Heart left ventricle (tissue), 13 donors: ENCODE results near the gene GET4.

Experiments used
- POLR2A ChIP-seq, 2 donors: fragments of 450-650 bp; IDR thresholded peaks; one replicate each; pipeline ENCODE4 v1.6.1; 2017; ENCODE audit warnings: antibody characterized with exemption in 2 of 2, mild to moderate bottlenecking in 2 of 2, moderate library complexity in 2 of 2
- TF ChIP-seq, protein P1 (sequence below), 12 donors: fragments of 200-600 bp; sonication (generic) in 4 of 12; IDR thresholded peaks; one replicate each; pipeline versions ENCODE4 v1.5.0 to v1.8.0; 2018 to 2022; ENCODE audit warnings: antibody characterized with exemption in 12 of 12, mild to moderate bottlenecking in 5 of 12
- donor health status: ischemic (EF 13 %, LVEDD 7.1; RV severe dilation, severe dysfunction).
- donor health status: DM: no; HTN: yes; CAD: no.
- donor health status: DM: no; HTN: no; CAD: no.
- donor health status: ischemic (EF 25% LVEDD 6.9; RV normal size, moderate dysfunction).
- donor health status: ischemic (EF 25% LVEDD 5.7; RV mildly dilated, moderate dysfunction).
- donor health status: ischemic (EF 35%, LVEDD 5.7; RV mildly dilated, moderate dysfunction).
- donor health status: nonischemic (EF 11% LVEDD 7.7; RV severe dilation, severe dysfunction).
- donor health status: DM: yes; HTN: yes; CAD: no.
- donor health status: PGD.
- donor health status: ischemic (EF 29% LVEDD 5.4; RV normal size, mild dysfunction).
- donor health status: nonischemic (EF 23%, LVEDD 6.1; RV moderate dilation, normal function).

DNA sequence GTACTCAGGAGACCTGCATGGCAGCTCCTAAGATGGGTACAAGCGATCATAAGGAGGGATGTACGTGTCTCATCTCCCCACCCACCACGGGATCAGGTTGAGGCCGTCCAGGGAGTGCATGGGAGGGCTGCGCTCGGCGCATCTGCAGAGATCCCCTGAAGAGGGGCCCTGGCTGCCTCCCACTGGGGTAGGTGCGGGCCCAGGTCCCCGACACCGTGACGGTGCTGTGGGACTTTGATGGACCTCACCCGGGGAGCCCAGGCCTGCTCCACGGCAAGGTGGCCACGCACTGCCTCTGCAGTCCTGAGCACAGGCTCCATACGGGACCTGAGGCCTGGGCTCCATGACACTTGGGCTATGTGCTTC lies 12.7 kb downstream of the GET4 start:
- TF ChIP-seq, protein P1, sequence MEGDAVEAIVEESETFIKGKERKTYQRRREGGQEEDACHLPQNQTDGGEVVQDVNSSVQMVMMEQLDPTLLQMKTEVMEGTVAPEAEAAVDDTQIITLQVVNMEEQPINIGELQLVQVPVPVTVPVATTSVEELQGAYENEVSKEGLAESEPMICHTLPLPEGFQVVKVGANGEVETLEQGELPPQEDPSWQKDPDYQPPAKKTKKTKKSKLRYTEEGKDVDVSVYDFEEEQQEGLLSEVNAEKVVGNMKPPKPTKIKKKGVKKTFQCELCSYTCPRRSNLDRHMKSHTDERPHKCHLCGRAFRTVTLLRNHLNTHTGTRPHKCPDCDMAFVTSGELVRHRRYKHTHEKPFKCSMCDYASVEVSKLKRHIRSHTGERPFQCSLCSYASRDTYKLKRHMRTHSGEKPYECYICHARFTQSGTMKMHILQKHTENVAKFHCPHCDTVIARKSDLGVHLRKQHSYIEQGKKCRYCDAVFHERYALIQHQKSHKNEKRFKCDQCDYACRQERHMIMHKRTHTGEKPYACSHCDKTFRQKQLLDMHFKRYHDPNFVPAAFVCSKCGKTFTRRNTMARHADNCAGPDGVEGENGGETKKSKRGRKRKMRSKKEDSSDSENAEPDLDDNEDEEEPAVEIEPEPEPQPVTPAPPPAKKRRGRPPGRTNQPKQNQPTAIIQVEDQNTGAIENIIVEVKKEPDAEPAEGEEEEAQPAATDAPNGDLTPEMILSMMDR (IDR thresholded peaks at IDR 0.05), result no peak
- no peak for TF ChIP-seq POLR2A (IDR thresholded peaks at IDR 0.05)
